Activated T-cell treated with anti-CD3 and anti-CD28 coated beads for 48 hours (primary cell): ENCODE results near the gene NDST3.

Source experiments
- DNase-seq: peaks from one replicate; pipeline ENCODE4 v3.0.0-alpha.2; 2020; ENCODE audit warnings: low read depth

Gene NDST3

DNA sequence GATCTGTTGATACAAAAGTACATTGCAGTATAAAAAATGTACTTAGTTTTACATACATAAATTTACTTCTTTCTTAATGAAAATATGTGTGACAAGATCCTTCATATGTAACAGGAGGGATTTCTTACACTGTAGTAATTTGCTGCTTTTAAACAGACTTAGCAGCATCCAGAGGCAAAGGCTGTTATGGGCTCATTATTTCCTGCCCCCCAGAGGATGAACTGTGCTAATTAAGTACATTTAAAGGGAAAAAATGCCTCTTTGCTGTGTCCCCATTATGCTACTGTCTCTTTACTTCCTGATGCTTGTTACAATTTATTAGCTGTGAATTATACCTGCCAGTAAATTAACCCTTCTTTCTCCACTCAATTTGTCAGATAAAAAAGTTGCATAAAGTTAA, 47.1 kb downstream of the NDST3 start:
- DNase-seq = no peak

DNA sequence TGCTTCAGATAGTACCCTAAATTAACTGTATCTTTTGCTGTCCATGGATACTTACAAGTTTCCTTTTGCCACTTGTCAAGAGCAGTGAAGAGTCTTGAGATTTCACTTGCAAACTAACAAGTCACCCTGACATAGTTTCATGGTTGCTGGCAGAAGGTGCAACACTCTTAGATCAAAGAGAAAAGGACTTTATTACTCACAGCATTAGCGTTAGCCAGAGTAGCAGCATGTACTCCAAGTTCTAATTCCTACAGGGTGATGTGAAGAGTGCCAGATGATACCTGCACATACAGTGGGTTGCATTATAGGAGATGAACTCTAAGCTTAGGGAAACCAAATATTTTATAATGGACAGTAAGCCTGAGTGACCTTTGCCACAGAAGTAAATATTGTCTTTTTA, 47.9 kb downstream of the NDST3 start:
- DNase-seq = no peak

DNA sequence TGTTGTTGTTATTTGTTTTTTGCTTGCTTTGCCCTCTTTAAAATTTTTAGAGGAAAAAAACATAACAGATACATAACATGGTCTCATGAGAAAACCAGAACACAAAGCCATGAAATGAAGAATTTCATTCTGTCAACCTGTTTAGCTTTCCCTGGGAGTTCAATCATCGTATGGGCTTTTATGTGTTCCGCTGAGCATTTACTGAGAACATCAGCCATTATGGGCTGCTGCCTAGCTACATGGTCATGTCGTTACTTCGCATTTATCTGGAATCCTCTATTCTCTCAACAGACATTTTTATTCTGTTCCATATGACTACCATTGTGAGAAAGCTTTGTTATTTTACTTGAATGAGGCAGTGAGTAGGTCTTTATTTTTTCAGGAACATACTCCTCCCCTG, 51.4 kb downstream of the NDST3 start:
- DNase-seq = no peak

DNA sequence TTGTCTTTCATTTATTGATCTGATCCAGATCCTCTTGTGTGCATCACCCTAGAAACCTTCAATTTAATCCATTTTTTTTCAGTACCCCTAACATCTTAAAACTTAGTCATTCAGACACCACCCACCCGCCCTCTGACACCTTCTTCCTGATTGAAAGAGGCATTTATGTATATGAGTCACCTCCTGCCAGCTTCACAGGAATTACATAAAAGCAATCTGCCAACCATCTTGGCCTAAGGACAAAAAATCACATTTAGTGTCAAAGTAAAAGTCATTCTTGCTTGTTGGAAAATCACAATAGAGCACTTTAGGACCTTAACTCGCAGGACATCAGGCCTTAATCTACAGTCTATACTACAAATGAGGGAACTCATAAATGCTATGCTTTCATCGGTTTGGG, 52.1 kb downstream of the NDST3 start:
- no peak for DNase-seq

DNA sequence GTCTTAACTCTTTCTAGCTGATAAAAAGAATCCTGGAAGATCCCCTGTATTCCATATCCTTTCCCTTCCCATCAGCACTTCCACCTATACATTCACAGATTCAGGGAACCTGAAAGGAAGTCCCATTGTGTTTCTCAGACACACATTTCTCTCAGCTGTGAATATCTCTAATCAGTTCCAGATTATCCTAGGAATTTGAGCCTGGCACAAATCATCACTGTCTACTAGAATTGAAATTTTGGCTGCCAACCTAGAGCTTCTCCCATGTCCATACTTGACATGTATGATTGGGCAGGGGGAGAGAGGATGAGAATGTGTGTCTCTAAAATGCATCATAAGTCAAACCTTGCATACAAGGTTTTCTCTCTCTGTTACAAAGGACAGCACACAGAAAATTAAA, 53.1 kb downstream of the NDST3 start:
- no peak for DNase-seq

DNA sequence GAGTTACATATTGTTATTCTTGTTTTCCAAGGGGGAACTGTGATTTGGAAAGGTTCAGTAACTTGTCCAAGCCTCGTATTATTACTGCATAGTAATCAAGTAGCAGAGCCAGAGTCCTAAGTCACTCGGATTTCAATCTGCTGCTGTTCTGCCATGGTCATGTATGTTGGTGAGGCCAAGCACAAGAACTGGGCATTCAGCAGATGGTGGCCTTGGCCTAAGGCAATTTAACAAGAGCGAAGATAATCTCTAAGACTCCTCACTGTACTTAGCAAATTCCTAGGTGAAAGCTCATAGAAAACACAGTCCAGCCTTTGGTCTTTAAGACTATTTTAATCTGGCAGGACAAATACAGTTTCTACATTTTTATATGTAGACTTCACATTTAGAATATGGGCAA, 64.8 kb downstream of the NDST3 start:
- DNase-seq = no peak

DNA sequence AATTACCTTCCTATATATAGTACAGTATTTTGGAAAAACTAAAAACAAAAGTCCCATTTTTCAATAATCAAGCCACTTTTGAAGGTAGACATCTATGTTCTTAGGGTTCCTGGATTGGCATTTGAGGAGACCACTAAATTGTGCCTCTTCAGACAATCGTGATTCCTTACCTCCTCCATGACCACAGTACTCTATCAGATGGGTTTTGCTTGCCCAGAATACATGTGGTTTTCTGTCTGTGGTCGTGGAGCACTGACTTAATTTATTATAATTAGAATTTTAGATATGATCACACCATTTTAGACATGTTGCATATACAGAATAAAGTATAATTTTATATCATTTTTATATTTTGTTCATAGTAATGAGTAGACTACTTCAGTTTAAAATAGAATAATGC, 67.9 kb downstream of the NDST3 start:
- no peak for DNase-seq

DNA sequence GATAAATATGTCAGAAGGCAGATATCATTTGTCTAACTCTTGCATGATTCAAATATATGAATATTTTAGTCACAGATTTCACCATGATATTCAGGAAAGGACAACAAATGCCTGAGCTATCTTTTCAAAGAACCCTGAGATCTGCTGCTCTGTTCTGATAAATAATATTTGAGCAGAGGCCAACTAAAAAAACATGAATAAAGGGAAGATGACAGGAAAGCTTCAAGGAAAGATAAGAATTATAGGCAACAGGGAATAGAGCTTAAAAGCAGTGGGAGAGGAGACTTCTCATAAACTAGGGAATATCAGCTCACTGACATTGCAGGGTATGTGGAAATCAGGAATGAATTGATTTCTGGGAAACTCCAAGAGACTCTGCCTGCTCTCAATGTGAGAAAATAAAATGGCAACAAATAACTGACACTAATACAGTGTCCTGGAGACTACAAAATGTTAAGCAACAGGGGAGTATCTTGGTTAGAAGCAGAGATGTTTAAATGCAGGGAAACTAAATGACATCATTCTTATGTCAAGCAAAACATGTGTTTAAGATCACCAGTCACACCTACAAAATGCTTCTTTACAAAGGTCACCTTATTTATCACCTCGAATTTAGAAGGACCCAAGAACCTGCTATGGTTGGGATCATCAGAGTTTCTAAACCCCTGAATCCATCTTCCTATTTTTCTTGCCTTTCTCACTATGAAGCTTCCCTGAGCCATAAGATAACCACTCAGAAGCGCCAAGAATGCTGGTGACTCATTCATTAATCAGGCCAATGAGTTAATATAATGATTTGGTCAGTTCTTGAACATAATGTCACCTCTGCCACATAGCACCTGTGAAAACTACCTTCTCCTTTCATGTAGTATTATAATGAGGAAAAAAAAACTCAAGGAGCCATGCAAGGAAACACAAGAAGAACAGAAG, 78.1 kb downstream of the NDST3 start:
- DNase-seq = no peak

DNA sequence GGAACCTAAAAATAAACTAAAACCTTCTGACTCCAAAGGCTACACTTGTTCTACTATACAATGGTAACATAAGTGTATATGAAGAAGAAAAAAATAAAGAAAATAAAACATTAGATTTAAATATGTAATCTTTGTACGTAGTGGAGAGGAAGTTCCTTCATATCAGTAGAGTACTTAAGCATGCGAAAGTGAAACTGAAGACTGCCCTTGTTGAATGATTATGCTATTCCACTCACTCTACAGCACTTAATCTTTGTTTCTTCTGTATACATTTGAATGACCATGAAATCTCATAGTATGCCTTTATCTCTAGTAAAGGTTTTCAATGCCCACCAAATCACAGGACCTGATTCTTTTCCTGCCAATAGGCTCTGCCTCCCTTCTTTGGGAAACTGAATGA, 78.9 kb downstream of the NDST3 start:
- DNase-seq = no peak

DNA sequence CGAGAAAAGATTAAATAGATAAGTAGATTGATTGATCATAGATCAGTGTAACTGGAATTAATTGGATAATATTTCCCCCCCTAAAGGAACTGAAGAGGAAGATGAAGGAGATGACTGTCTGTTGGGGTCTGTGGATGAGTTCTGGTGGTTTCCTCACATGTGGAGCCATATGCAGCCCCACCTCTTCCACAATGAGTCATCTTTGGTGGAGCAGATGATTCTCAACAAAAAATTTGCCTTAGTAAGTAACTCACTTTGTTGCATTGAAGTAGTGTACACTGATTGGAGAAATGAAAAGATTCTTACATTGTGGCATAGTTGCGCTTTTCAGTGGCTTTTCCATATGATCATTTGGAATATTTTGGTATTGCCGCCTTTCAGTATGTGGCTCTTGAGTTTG, 80.4 kb downstream of the NDST3 start:
- DNase-seq = no peak

DNA sequence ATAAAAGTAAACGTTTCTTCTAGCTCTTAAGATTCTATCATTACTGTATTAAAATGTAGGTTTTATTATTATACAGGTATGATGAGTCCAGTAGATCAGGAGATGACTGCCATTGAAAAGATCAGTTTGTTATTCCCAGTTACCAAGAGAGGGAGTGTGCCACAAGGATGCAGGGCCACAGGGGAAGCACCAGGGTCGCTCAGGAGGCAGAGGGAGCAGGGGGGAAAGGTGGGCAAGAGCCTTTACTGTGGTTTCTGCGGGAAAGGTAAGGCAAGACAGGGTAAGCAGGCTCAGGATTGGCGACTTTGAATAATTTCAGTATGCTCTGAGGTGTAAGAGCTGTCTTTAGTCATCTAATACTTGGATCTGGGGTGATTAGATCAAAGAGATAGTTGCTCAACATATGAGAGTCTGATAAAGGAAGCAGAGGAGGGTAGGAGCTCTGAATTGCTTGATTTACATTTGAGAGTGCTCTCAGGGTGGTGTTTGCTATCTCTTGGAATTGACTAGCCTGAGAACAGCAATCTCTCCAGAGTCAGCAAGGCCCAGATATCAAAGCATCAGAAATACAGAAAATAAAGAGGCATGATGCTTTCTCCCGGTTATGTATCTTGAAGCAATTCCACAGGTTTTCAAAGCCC, 86.0 kb downstream of the NDST3 start:
- no peak for DNase-seq

DNA sequence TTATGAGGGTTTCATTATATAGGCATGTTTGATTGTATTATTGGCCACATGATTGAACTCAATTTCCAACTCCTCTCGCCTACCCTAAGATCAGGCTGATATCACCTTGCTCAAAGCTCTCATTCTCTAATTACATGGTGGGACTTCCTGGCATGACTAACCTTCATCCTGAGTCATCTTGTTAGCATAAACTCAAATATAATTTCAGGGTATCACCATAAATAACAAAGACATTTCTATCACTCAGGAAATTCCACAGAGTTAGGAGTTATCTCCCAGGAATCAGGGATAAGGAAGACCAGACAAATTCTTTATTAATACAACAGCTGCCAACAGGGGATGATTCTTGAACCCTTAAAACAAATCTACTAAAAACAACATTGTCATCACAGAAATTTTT, 90.7 kb downstream of the NDST3 start:
- no peak for DNase-seq

DNA sequence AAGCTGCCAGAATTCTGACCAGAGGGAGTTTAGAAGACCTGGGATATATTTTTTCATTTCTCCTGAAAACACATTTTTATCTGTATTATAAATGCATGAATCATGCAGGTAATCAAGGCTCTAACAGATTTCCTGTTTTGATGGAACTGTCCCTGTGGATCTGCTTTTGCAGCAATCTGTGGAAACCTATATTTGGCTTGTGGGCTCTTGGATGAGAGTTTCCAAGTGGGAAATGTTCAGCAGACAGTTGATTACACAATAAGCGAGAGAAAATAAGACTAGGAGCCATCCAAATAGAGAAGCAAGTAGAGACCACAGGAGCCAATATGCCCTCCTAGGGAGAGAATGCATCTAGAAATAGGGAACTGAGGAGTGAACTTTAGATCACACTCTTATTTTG, 105.0 kb downstream of the NDST3 start:
- DNase-seq = no peak

DNA sequence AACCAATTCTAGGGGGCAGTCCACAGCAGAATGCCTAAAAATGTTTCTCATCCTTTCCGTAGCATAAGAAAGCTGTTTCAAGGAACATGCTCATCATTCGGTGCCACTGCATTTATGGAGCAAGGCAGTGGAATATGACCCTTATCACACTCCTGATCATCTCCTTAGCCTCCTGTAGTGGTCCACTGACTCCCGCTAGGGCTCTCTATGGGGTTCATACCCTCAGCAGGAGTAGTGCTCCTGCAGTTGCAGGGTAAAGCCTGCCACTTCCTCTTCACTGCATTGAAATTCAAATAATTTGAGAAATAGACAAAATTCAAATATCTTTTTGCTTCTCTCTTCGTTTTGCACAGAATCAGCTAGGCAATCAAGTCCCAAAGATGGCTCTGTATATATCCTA, 107.0 kb downstream of the NDST3 start:
- DNase-seq = no peak

DNA sequence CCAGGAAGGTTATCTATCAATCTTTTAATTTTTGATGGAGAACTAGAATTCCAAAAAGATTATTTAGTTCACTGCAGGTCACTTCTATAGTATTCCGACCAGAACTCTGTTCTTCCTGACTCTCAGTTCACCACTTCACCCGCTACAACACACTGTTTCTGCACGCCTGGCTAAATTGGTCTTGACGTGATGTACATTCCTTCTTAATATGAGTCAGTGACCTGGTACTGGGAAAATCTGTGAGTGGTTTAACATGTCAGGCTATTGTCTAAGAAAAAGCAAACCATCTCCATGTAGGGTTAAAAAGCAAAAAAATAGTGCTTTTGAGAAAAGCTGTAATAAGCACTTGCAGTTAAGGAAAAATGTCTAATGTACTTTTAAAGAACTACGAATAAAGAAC, 120.4 kb downstream of the NDST3 start:
- no peak for DNase-seq

DNA sequence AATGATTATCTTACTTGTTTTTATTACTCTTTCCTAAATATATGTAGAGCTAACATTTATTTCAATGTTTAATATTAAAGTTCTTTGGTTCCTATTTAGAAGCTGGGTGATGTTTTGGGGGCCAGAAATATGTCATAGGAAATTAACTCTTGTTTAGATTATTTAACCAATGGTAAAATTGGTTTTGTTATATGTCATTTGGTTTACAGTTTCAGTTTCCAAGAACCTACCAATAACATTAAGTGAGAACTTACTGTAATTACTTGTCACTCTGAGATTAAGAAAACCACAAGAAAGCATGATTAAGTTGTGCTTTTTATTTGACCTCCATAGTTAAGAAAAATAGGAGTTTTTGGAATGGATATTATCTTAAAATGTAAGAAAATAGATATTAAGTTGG, 121.2 kb downstream of the NDST3 start:
- no peak for DNase-seq

DNA sequence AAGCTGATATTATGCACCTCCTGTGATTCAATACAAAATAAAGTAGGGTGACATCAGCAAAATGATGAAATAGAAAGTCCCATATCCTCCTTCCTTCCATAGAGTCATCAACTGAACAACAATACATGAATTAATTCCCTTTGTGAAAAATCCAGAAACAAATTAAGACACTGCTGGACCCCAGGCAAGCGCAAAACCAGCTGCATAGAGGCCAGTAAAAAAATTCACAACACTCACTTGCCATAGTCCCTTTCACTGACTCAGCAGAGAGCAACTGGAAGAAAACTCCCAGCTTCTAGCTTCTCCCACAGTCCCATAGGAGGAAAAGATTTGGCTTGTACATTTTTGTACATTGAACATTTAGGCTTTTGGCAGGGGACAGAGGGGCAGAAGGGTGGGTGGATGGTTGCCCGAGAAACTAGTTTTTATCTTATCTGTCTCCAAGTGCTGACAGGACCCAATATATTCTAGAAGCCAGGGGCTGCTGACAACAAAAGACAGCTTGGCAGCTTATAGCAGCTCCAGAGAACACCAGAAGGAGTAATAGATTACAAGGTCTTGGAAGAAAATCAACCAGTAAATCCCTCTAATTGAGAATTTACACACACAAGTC, 124.6 kb downstream of the NDST3 start:
- DNase-seq = no peak

DNA sequence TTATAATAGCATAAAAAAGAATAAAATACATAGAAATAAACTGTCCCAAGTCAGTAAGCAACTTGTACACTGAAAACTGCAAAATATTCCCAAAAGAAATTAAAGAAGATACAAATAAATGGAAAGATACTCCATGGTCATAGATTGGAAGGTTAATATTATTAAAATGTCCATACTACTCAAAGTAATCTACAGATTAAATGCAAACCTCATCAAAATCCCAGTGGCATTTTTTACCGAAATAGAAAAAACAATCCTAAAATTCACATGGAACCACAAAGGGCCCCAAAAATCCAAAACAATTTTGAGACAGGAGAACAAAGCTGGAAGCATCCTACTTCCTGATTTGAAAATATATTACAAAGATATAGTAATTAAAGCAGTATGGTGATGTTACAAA, 133.0 kb downstream of the NDST3 start:
- no peak for DNase-seq

DNA sequence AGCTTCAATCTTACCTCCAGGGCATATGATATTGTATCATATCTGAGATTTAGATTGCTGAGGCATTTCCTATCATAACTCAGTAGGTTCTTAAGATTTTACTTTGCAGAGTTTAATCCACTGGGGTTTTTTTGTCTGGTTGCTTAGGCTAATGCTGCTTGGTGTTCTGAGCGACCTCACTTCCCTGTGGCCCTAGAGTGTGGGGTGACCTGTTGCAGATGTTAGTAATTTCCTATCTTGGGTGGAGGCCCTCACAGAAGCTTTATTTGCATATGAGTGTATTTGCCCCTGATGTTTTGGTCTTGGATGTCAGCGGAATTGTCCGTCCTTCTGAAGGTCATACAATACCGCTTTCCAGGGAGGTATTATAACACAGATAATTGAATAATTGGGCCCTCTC, 137.1 kb downstream of the NDST3 start:
- DNase-seq = no peak

DNA sequence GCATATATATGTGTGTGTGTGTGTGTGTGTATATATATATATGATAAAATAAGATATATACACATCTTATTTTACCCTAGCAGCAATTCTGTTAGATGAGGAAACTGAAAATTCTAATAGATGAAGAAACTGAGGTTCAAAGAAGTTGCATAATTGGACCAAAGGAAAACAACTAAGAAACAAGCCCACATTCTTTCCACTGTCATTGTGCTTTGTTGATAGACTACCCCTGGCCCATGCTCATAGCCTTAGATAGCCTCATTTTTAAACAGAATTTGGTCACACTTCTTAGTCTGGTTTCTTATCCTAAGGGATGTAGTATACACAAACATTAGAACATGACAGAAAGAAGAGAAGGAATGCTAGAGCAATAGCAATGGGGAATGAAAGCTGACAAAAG, 138.8 kb downstream of the NDST3 start:
- DNase-seq = no peak

DNA sequence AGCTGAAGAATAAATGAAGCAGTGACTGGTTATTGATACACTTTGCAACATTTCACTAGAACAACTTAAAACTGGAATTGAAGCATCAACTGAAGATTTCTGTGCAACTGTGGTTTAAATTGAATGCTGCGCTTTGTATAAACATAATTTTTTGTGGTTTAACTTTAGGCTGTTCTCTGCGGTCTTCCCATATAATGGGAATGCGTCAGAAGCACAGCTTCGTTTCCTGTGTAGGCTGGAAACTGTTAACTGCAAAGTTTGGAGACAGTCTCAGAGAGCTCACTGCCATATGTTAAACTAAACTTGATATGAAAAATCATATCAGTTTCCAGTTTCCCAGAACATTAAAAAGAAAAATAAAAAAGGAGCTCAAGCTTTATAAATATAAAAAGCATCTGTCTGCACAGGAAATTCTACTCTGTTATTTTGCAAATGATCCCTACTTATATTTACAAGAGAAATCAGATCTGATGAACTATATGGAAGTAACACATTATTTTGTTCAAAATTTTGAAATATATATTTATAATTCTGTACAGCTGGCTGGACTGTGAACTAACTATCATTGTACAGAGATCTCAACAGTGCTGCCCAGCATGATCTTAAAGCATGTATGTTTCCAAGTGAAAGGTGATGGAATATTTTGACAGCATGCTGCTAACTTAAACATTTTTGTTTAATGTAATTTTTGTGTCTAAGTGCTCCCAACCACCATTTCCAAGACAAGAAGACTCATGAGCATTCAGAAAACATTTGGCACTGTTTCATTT, 139.9 kb downstream of the NDST3 start:
- DNase-seq = no peak

DNA sequence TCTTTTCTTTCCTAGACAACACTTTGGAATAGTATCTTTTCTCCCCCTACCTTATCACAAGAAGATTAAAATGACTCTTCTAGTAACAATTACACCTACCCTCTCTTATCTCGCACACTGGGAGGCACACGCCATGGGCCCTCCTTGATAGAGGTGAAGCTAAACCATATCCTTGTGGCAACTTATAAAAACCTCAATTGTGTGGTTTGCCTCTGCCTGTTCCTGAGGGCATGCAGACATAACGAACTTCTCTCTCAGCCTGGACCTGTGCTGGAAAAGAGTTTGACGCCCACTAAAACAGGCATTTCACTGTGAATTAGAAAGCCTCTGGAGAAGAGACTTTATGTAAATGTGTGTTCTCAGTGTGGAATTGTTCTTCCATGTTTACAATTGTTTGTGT, 141.2 kb downstream of the NDST3 start:
- no peak for DNase-seq

DNA sequence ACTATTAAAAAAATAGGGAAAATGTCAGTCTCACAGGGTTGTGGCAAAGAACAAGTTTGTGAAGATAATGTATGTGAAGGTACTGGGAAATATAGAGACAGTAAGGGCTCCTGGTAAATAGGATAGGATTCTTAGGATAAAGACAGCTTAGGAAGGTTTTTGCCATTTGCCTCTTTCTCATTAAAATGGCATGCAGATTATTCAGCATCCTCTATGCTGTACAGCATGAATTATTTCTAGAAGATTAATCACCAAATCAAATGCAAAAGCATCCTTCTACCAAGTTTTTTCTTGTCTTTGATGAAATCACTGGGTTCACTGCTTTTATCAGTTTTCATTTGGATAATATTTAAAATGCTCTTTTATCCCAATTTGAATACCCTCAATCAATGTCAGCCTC, 142.8 kb downstream of the NDST3 start:
- no peak for DNase-seq
